ENCODE measurements around the gene MED14. TPM values are rescaled to one million over a fixed set of nuclear protein-coding genes. Genes with fewer than 3 reads are reported as not detected.

MED14 gene
- total RNA-seq, 1 experiment from 2014 or later, result 136 TPM

- Histone ChIP-seq H3K4me1 (ENCODE audit: insufficient read depth, low read length) (no peaks in the 10 kb centered on the region), H3K27me3 (ENCODE audit: insufficient read depth, low read length) (no peaks in the 10 kb centered on the region), H3K18ac (ENCODE audit: insufficient read length, low read depth, low read length) (no peak overlapping the region), H4K91ac (ENCODE audit: insufficient read length, low read depth, low read length) (no peak overlapping the region), H4K8ac (replicated peaks; ENCODE audit: insufficient read length, low read depth, low read length) (no peak overlapping the region), H3K14ac (ENCODE audit: insufficient read depth, low read length) (no peak overlapping the region), H4K5ac (ENCODE audit: insufficient read length, low read depth, low read length) (no peak overlapping the region), H3T11ph (ENCODE audit: low read length) (no peak overlapping the region), H3K56ac (ENCODE audit: insufficient read length, low read depth, low read length) (no peak overlapping the region), H3K9me3 (ENCODE audit: control insufficient read depth, low read depth, low read length) (no peaks in the 10 kb centered on the region), H3K23ac (ENCODE audit: insufficient read length, low read depth, low read length) (no peak overlapping the region), H3K27ac (ENCODE audit: insufficient read length, low read depth, low read length) (no peak overlapping the region), H3K23me2 (ENCODE audit: insufficient read length, low read depth, low read length, poor library complexity, severe bottlenecking) (no peaks in the 10 kb centered on the region), H2BK20ac (ENCODE audit: low read depth, low read length, poor library complexity, severe bottlenecking) (no peak overlapping the region), H3K79me1 (ENCODE audit: insufficient read depth, low read depth, low read length, poor library complexity, severe bottlenecking) (no peaks in the 10 kb centered on the region), H2AFZ (ENCODE audit: low read length) (no peak overlapping the region), H2BK12ac (ENCODE audit: insufficient read length, low read depth, low read length) (no peak overlapping the region), H4K20me1 (ENCODE audit: control insufficient read depth, insufficient read depth, insufficient read length) (no peaks in the 10 kb centered on the region), H2BK5ac (ENCODE audit: insufficient read length, low read length) (no peak overlapping the region), H2BK120ac (ENCODE audit: low read depth, low read length, poor library complexity, severe bottlenecking) (no peak overlapping the region), H2AK5ac (ENCODE audit: insufficient read length, low read length) (no peak overlapping the region), H3K4ac (ENCODE audit: low read depth, low read length) (no peak overlapping the region), H3K79me2 (ENCODE audit: insufficient read depth, low read length) (no peaks in the 10 kb centered on the region), H3K9ac (ENCODE audit: extremely low read depth, insufficient read length, low read length) (no peak overlapping the region), H2BK15ac (ENCODE audit: low read depth, low read length) (no peak overlapping the region), H3K4me2 (ENCODE audit: insufficient read depth, insufficient read length, low read length) (no peak overlapping the region)
- Mint-ChIP-seq H3K36me3 (ENCODE audit: insufficient read depth in 1 of 3, low read depth in 3 of 3) (no peaks in the 10 kb centered on the region; a peak in 1 of 7 replicates), H3K4me3 (no peak overlapping the region), H3K27me3 (ENCODE audit: low read depth) (no peaks in the 10 kb centered on the region), H3K9me3 (peaks cover 38 to 42% of the 10 kb centered on the region in 2 experiments), H3K27ac (no peak overlapping the region), H3K4me1 (no peaks in the 10 kb centered on the region)
- DNase-seq, result no peak
- no CpG with 5 or more reads among the region's 9 CpGs for WGBS (ENCODE audit: extremely low coverage, insufficient read length, low lambda C conversion rate)
- no peak for TF ChIP-seq CTCF (conservative IDR thresholded peaks at IDR 0.05)
Observed at GRCh38 chrX:40615976-40616375, 119.4 kb downstream of the MED14 start.

All from H9 (cell line).